SK-N-SH (cell line): ENCODE measurements around the gene PHF20. TPM values are rescaled to one million over a fixed set of nuclear protein-coding genes. Genes with fewer than 3 reads are reported as not detected.

ENCODE experiments used
- CTCF ChIA-PET: fragments of 300-600, 350-600 bp; formaldehyde crosslinking; extraction: SDS; loops from one replicate; lab custom pipeline; 2021; lab: Yijun Ruan, JAX
- POLR2A ChIA-PET: fragments of 350-600 bp; sonication (Branson Sonifier 250); formaldehyde crosslinking; extraction: SDS; loops from one replicate; lab custom pipeline; 2020; ENCODE audit warnings: antibody characterized with exemption, inconsistent platforms; lab: Yijun Ruan, JAX
- DNase-seq: peaks from one replicate; pipeline ENCODE4 v3.0.0; 2012
- H2AFZ ChIP-seq: fragments of 200-600 bp; sonication (generic); 2 replicates; pipeline ENCODE4 v1.8.1; 2016; ENCODE audit warnings: antibody characterized with exemption, mild to moderate bottlenecking, low read depth
- H3F3A ChIP-seq: fragments of 200-600 bp; sonication (generic); replicated peaks from 2 replicates; pipeline ENCODE3; 2016; ENCODE audit warnings: antibody characterized with exemption, mild to moderate bottlenecking; ENCODE audit not compliant: insufficient read depth
- H3K27ac ChIP-seq, 2 experiments: fragments of 200-500 bp in 1 of 2; fragments of 200-600 bp in 1 of 2; sonication (Bioruptor generic) in 1 of 2; sonication (generic), shearing (Covaris generic) in 1 of 2; 2 replicates each; pipeline versions ENCODE4 v1.5.1 to v1.6.1; 2014 to 2016; ENCODE audit warnings: low read depth in 2 of 2, inconsistent platforms in 1 of 2, low read length in 1 of 2, mild to moderate bottlenecking in 1 of 2, mixed read lengths in 1 of 2
- H3K27me3 ChIP-seq: fragments of 200-600 bp; sonication (generic), shearing (Covaris generic); 2 replicates; pipeline ENCODE4 v1.6.1; 2016; ENCODE audit warnings: mixed run types; ENCODE audit not compliant: insufficient read depth
- H3K36me3 ChIP-seq, 2 experiments: fragments of 200-500 bp in 1 of 2; fragments of 200-600 bp in 1 of 2; sonication (Bioruptor generic) in 1 of 2; sonication (generic) in 1 of 2; replicated peaks in 1 of 2; 2 replicates each; pipeline versions ENCODE3 to v1.5.1; 2014 to 2016; ENCODE audit warnings: low read length in 1 of 2, mild to moderate bottlenecking in 1 of 2; ENCODE audit not compliant: insufficient read depth in 2 of 2, control insufficient read depth in 1 of 2
- H3K4me1 ChIP-seq, 2 experiments: fragments of 200-500 bp in 1 of 2; fragments of 200-600 bp in 1 of 2; sonication (Bioruptor generic) in 1 of 2; sonication (generic), shearing (Covaris generic) in 1 of 2; 2 replicates each; pipeline versions ENCODE4 v1.5.1 to v1.6.1; 2014 to 2016; ENCODE audit warnings: low read depth in 1 of 2, low read length in 1 of 2, mixed run types in 1 of 2; ENCODE audit not compliant: insufficient read depth in 2 of 2, control insufficient read depth in 1 of 2
- H3K4me2 ChIP-seq: fragments of 200-600 bp; sonication (generic), shearing (Covaris generic); 2 replicates; pipeline ENCODE4 v1.6.1; 2017; ENCODE audit warnings: mixed run types
- H3K4me3 ChIP-seq, 2 experiments: fragments of 200-500 bp in 1 of 2; fragments of 200-600 bp in 1 of 2; sonication (Bioruptor generic) in 1 of 2; sonication (generic), shearing (Covaris generic) in 1 of 2; 2 replicates each; pipeline versions ENCODE4 v1.5.1 to v1.8.1; 2014 to 2016; ENCODE audit warnings: low read depth in 2 of 2, inconsistent platforms in 1 of 2, low read length in 1 of 2, mild to moderate bottlenecking in 1 of 2, mixed read lengths in 1 of 2, moderate library complexity in 1 of 2
- H3K79me2 ChIP-seq: fragments of 200-600 bp; sonication (generic); 2 replicates; pipeline ENCODE4 v1.8.1; 2017; ENCODE audit warnings: mild to moderate bottlenecking; ENCODE audit not compliant: insufficient read depth
- H3K9ac ChIP-seq: fragments of 200-600 bp; sonication (generic); 2 replicates; pipeline ENCODE4 v1.6.1; 2017; ENCODE audit warnings: mixed run types
- H3K9me2 ChIP-seq: fragments of 200-600 bp; sonication (generic); 2 replicates; pipeline ENCODE4 v1.6.1; 2017; ENCODE audit warnings: mixed run types
- H3K9me3 ChIP-seq: fragments of 200-600 bp; sonication (generic); 2 replicates; pipeline ENCODE4 v1.6.1; 2017; ENCODE audit warnings: mixed run types, mild to moderate bottlenecking, moderate library complexity
- H4K20me1 ChIP-seq: fragments of 200-600 bp; sonication (generic); 2 replicates; pipeline ENCODE4 v1.6.1; 2017; ENCODE audit warnings: mild to moderate bottlenecking, mixed run types; ENCODE audit not compliant: insufficient read depth
- CHD2 ChIP-seq: fragments of 150-350 bp; IDR thresholded peaks from 2 replicates; pipeline ENCODE4 v1.6.1; 2018; ENCODE audit warnings: low read length; ENCODE audit not compliant: partially characterized antibody
- EP300 ChIP-seq, 2 experiments: IDR thresholded peaks; 2 replicates each; pipeline versions ENCODE4 v1.4.0 to v1.6.1; 2012; ENCODE audit warnings: borderline replicate concordance in 1 of 2, low read depth in 1 of 2, low read length in 1 of 2
- GABPA ChIP-seq: IDR thresholded peaks from 2 replicates; pipeline ENCODE4 v1.4.0; 2012; ENCODE audit warnings: low read depth, mild to moderate bottlenecking
- MXI1 ChIP-seq: IDR thresholded peaks from 2 replicates; pipeline ENCODE4 v1.6.1; 2012; ENCODE audit warnings: mild to moderate bottlenecking, low read depth, low read length, improper control_type of control experiment
- RAD21 ChIP-seq: IDR thresholded peaks from 2 replicates; pipeline ENCODE4 v1.6.1; 2012; ENCODE audit warnings: mild to moderate bottlenecking, low read length
- RXRA ChIP-seq: IDR thresholded peaks from 2 replicates; pipeline ENCODE4 v1.4.0; 2012; ENCODE audit warnings: low read depth, mild to moderate bottlenecking, borderline replicate concordance
- SMC3 ChIP-seq: IDR thresholded peaks from 2 replicates; pipeline ENCODE4 v1.6.1; 2012; ENCODE audit warnings: low read depth, low read length, improper control_type of control experiment
- WGBS: methylation state at CpG from one replicate; pipeline ENCODE4 v1.1.6; 2017; ENCODE audit warnings: low lambda C conversion rate; 5-methylcytosine and 5-hydroxymethylcytosine counted together
- polyA plus RNA-seq, 3 experiments: library from polyadenylated mRNA; depleted of rRNA; stranded (reverse); fragments of >200 nt; gene quantifications; 2 replicates each; pipeline ENCODE4 v1.2.3, GENCODE V29; 2012
- TF ChIP-seq, protein P1 (sequence below): fragments of 200-600 bp; sonication (generic); IDR thresholded peaks from 2 replicates; pipeline ENCODE4 v1.6.1; 2017; ENCODE audit warnings: antibody characterized with exemption, mild to moderate bottlenecking, moderate library complexity
- TF ChIP-seq, protein P2 (sequence below): IDR thresholded peaks from 2 replicates; pipeline ENCODE4 v1.6.1; 2012; ENCODE audit warnings: mild to moderate bottlenecking, low read depth, low read length, moderate library complexity

Gene PHF20
- polyA plus RNA-seq, 1 of the 3 experiments (the other 2 are of a cell fraction), result 23.8 TPM

DNA sequence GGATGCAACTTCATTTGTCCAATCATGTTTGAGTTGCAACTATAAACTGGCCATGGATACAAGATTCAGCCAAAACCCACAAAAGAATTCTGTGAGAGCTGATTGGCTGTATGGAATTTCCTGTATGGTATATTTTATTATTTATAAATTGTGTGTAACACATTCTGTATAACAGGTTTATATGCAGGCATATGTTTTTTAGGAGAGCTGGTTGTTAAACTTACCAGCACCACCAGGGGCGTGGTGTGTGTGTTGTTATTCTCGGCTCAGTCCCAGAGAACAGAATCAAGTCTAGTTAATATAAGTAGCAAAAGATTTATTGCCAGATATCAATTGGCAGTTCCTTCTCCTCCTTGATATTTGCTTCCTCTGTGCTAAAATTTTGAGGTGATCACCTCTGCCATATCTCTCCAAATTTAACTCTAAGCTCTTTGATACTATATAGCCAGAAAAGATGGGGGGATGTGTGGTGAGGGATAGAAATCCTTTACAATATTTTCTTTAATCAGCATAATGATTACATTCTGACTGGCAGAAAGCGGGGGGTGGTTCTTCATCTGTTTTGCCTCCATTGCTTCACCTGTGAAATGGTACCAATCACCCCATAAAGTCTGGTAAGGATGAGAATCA is 219.4 kb downstream of the PHF20 start:
- Histone ChIP-seq H3K9ac (no peak overlapping the region), H3K79me2 (no peaks in the 10 kb centered on the region), H4K20me1 (no peaks in the 10 kb centered on the region), H3K4me1 (no peaks in the 10 kb centered on the region), H3K9me2 (no peaks in the 10 kb centered on the region), H3K27ac (no peak overlapping the region), H3K36me3 (no peaks in the 10 kb centered on the region), H3K4me3 (no peak overlapping the region), H3F3A (peaks cover 12% of the 10 kb centered on the region), H3K9me3 (no peaks in the 10 kb centered on the region), H2AFZ (no peak overlapping the region), H3K27me3 (no peaks in the 10 kb centered on the region), H3K4me2 (no peak overlapping the region)
- ChIA-PET CTCF (interaction anchor here (1.0 to 15.0 kb wide), 25 partner anchors 9 to 448 kb away, joined by 3 to 560 read pairs (median 6); partner anchors contain the start of genes CNBD2 and SCAND1), POLR2A (interaction anchor here (0.5 kb wide), 1 partner anchor 450 kb away, joined by 3 read pairs; the partner anchor contains the start of gene ERGIC3)
- peak; percentile 49 for DNase-seq
- TF ChIP-seq, protein P1, sequence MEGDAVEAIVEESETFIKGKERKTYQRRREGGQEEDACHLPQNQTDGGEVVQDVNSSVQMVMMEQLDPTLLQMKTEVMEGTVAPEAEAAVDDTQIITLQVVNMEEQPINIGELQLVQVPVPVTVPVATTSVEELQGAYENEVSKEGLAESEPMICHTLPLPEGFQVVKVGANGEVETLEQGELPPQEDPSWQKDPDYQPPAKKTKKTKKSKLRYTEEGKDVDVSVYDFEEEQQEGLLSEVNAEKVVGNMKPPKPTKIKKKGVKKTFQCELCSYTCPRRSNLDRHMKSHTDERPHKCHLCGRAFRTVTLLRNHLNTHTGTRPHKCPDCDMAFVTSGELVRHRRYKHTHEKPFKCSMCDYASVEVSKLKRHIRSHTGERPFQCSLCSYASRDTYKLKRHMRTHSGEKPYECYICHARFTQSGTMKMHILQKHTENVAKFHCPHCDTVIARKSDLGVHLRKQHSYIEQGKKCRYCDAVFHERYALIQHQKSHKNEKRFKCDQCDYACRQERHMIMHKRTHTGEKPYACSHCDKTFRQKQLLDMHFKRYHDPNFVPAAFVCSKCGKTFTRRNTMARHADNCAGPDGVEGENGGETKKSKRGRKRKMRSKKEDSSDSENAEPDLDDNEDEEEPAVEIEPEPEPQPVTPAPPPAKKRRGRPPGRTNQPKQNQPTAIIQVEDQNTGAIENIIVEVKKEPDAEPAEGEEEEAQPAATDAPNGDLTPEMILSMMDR, result peak; percentile 55
- TF ChIP-seq RXRA, result no peak
- WGBS, result 21% methylated on average over 3 of the region's 3 CpGs

DNA sequence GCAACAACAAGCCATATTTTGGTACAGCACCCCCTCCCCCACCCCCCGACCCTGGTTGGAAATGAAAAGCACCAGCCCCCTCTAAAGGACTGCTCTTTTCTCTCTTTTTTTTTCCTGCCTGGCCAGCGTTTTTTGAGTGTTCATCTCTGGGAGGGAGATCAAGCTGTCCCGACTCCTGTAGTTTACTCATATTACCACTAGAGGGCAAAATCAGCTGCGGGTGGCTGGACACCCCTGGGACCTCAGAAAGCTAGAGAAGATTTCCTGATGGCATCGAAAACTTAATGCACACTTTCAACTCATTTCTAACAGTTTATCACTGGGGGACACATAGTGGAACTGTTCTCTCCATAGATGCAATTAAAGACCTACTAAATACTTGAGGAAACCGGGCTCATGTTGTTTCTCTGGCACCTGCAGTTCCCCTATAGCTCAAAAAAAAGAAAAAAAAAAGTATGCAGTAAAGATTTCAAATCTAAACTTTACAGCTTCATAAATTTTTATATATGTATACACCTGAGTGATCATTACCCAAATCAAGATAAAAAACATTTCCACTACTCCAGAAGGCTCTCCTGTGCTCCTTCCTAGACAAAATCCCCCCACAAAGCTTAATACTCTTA is 221.0 kb downstream of the PHF20 start:
- Histone ChIP-seq H3K36me3 (no peaks in the 10 kb centered on the region), H3K4me1 (no peaks in the 10 kb centered on the region), H4K20me1 (no peaks in the 10 kb centered on the region), H3K4me2 (no peak overlapping the region), H3K4me3 (no peak overlapping the region), H3K9me2 (no peaks in the 10 kb centered on the region), H3K9ac (no peak overlapping the region), H3K27ac (no peak overlapping the region), H3K9me3 (no peaks in the 10 kb centered on the region), H2AFZ (0 out of 2 replicates have a peak overlapping the region, but pooled peaks have one; percentile 26), H3K27me3 (no peaks in the 10 kb centered on the region), H3K79me2 (no peaks in the 10 kb centered on the region), H3F3A (peaks cover 12% of the 10 kb centered on the region)
- WGBS, result 1% methylated on average over 6 of the region's 6 CpGs
- ChIA-PET CTCF (interaction anchor here (0.6 to 15.0 kb wide), 54 partner anchors 10 to 756 kb away, joined by 3 to 560 read pairs (median 6); partner anchors contain the start of genes CNBD2 and SCAND1), POLR2A (interaction anchor here (1.0 to 1.7 kb wide), 2 partner anchors 38 to 146 kb away, joined by 7 to 8 read pairs; partner anchors contain the start of gene SCAND1)
- TF ChIP-seq, protein P2, sequence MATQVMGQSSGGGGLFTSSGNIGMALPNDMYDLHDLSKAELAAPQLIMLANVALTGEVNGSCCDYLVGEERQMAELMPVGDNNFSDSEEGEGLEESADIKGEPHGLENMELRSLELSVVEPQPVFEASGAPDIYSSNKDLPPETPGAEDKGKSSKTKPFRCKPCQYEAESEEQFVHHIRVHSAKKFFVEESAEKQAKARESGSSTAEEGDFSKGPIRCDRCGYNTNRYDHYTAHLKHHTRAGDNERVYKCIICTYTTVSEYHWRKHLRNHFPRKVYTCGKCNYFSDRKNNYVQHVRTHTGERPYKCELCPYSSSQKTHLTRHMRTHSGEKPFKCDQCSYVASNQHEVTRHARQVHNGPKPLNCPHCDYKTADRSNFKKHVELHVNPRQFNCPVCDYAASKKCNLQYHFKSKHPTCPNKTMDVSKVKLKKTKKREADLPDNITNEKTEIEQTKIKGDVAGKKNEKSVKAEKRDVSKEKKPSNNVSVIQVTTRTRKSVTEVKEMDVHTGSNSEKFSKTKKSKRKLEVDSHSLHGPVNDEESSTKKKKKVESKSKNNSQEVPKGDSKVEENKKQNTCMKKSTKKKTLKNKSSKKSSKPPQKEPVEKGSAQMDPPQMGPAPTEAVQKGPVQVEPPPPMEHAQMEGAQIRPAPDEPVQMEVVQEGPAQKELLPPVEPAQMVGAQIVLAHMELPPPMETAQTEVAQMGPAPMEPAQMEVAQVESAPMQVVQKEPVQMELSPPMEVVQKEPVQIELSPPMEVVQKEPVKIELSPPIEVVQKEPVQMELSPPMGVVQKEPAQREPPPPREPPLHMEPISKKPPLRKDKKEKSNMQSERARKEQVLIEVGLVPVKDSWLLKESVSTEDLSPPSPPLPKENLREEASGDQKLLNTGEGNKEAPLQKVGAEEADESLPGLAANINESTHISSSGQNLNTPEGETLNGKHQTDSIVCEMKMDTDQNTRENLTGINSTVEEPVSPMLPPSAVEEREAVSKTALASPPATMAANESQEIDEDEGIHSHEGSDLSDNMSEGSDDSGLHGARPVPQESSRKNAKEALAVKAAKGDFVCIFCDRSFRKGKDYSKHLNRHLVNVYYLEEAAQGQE, result no peak
- TF ChIP-seq, protein P1, result peak; percentile 88
- TF ChIP-seq EP300 (IDR thresholded peaks at IDR 0.05; ENCODE audit: borderline replicate concordance in 1 of 2, low read depth in 1 of 2, low read length in 1 of 2) (no peak), CHD2 (peak; percentile 40), RAD21 (peak; percentile 77), MXI1 (0 out of 2 replicates have a peak, but pooled peaks have one; percentile 26), SMC3 (peak; percentile 77), GABPA (no peak)
- DNase-seq, result peak; percentile 81
